ENCODE data around the gene PPP1R16B. TPM values are rescaled to one million over a fixed set of nuclear protein-coding genes. Genes with fewer than 3 reads are reported as not detected.

The PPP1R16B gene
- total RNA-seq, 1 donor from 2014 or later = 109 TPM

DNA sequence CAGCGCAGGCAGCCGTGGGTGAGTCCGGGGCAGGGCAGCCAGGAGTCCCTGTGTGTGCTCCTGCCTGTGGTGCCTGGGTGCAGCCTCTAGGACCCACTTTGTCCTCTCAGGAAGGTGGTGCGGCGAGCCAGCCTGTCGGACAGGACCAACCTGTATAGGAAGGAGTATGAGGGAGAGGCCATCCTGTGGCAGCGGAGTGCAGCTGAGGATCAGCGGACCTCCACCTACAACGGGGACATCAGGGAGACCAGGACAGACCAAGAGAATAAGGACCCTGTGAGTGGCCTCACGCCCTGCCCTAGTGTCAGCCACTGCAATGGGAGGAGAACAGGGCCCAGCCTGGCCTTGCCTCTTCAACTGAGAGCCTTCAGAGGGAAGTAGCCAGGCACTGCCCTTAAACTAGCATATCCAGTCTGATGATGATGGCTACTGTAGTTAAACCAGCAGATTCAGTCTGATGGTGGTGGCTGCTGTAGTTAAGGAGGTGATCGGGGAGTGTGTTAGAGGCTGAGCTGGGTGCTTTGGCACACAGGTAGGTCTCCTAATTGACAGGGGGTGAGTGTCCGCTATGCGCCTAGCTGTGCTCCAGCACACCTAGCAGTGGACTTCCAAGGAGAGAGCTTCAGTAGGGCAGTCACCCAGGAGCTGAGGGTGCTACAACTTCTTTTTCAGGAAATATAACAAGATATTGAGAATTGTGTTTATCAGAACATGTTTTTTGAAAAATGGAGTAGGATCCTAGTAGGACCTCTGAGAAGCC lies 102.6 kb downstream of the PPP1R16B start:
- Mint-ChIP-seq H3K36me3 (ENCODE audit: low read depth) (peaks cover 83% of the 10 kb centered on the region), H3K4me3 (ENCODE audit: low read depth) (no peak overlapping the region)
- intact Hi-C loops (cut with micrococcal nuclease) = no loop called here

DNA sequence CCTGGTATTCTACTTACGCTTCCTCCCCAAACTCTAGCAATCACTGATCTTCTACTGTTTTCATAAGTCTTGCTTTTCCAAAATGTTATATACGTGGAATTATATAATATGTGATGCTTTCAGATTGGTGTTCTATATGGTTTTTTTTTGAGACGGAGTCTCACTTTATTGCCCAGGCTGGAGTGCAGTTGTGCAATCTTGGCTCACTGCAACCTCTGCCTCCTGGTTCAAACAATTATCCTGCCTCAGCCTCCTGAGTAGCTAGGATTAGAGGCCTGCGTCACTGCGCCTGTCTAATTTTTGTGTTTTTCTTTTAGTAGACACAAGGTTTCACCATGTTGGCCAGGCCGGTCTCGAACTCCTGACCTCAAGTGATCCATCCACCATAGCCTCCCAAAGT lies 109.9 kb downstream of the PPP1R16B start:
- intact Hi-C loops (cut with micrococcal nuclease) = no loop called here
- Mint-ChIP-seq H3K27me3 (ENCODE audit: low read depth) (no peaks in the 10 kb centered on the region), H3K27ac (no peak overlapping the region), H3K9me3 (no peaks in the 10 kb centered on the region), H3K36me3 (ENCODE audit: low read depth) (peaks cover 69% of the 10 kb centered on the region), H3K4me3 (ENCODE audit: low read depth) (no peak overlapping the region), H3K4me1 (ENCODE audit: low read depth) (no peaks in the 10 kb centered on the region)
- no peak for DNase-seq (ENCODE audit: low spot score)

More for the DNA sequence above, 102.6 kb downstream of the PPP1R16B start:
- no peaks in the 10 kb centered on the region for H3K4me1 Mint-ChIP-seq (ENCODE audit: low read depth)
- peaks cover 11% of the 10 kb centered on the region for H3K9me3 Mint-ChIP-seq
- H3K27ac Mint-ChIP-seq = peak overlapping the region; percentile 1
- DNase-seq (ENCODE audit: low spot score) = no peak
- H3K27me3 Mint-ChIP-seq (ENCODE audit: low read depth) = no peaks in the 10 kb centered on the region

DNA sequence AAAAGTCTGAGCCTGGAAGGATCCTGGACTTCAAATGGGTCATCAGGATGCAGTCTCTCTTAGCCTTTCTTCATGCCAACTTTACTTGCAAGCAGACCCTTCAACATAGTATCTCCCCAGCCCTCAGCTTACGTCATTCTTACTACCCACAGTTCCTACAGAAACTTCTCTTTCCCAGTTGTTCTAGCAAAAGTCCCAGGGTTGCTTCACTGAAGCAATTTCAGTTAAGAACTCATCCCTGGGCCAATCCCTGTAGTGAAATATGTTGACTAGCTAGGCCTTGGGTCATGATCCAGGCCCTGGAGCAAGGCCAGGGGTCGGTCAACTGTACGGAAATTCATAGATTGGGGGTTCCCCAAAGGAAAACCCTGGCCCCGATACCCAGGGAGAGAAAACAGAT lies 112.2 kb downstream of the PPP1R16B start:
- Mint-ChIP-seq H3K36me3 (ENCODE audit: low read depth) (peaks cover 64% of the 10 kb centered on the region), H3K4me1 (ENCODE audit: low read depth) (no peaks in the 10 kb centered on the region), H3K4me3 (ENCODE audit: low read depth) (no peak overlapping the region), H3K27ac (no peak overlapping the region), H3K9me3 (no peaks in the 10 kb centered on the region), H3K27me3 (ENCODE audit: low read depth) (no peaks in the 10 kb centered on the region)
- intact Hi-C loops (cut with micrococcal nuclease) = no loop called here
- DNase-seq (ENCODE audit: low spot score) = no peak

DNA sequence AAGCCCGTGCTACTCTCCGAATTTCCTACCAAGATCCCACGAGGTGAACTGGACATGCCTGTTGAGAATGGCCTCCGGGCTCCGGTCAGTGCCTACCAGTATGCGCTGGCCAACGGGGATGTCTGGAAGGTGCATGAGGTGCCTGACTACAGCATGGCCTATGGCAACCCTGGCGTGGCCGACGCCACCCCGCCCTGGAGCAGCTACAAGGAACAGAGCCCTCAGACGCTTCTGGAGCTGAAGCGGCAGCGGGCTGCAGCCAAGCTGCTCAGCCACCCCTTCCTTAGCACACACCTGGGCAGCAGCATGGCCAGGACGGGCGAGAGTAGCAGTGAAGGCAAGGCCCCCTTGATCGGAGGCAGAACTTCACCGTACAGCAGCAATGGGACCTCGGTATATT lies 112.7 kb downstream of the PPP1R16B start:
- Mint-ChIP-seq H3K9me3 (no peaks in the 10 kb centered on the region), H3K36me3 (ENCODE audit: low read depth) (peaks cover 61% of the 10 kb centered on the region), H3K4me1 (ENCODE audit: low read depth) (no peaks in the 10 kb centered on the region), H3K27ac (no peak overlapping the region), H3K27me3 (ENCODE audit: low read depth) (no peaks in the 10 kb centered on the region), H3K4me3 (ENCODE audit: low read depth) (no peak overlapping the region)
- DNase-seq (ENCODE audit: low spot score) = no peak
- intact Hi-C loops (cut with micrococcal nuclease) = no loop called here

DNA sequence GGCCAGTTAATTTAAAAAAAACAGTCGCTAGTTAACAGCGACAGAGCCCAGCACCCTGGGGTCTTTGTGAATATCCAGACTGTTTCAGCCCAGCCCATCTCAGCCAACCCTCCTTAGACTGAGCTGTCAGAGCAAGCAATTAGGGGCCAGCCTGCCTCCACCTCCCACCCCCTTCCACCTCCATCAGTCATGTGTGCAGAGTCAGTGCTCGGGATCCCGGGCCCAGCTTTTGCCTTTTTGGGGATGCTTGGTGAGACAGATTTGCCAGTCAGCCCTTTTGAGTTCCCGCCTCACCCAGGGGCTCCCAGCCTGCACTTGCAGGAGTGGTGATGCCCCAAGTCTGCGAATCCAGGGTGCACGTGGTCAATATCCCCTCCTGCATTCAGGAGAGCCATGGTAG lies 114.2 kb downstream of the PPP1R16B start:
- Mint-ChIP-seq H3K27me3 (ENCODE audit: low read depth) (no peaks in the 10 kb centered on the region), H3K4me1 (ENCODE audit: low read depth) (no peaks in the 10 kb centered on the region), H3K4me3 (ENCODE audit: low read depth) (no peak overlapping the region), H3K36me3 (ENCODE audit: low read depth) (peaks cover 52% of the 10 kb centered on the region), H3K27ac (no peak overlapping the region), H3K9me3 (no peaks in the 10 kb centered on the region)
- intact Hi-C loops (cut with micrococcal nuclease) = no loop called here
- no peak for DNase-seq (ENCODE audit: low spot score)

DNA sequence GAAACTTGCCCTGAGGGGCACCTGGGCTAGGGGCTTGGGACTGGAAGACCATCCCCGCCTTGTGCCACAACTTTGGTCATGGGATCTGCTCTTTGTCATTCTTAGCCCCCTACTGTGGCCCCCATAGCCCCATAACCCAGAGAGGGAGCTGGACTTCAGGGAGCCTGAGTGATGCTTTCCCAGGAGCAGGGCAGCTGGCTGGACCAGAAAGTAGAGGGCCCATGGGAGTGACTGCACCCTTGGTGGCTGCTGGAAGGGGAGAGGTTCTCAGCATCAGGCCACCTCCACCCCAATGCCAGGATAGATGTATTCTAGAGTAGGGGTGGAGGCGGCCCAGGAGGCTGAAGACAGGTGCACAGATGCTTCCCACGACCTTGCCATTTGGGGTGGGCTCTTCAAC lies 114.9 kb downstream of the PPP1R16B start:
- Mint-ChIP-seq H3K9me3 (no peaks in the 10 kb centered on the region), H3K27ac (no peak overlapping the region), H3K4me1 (ENCODE audit: low read depth) (no peaks in the 10 kb centered on the region), H3K4me3 (ENCODE audit: low read depth) (no peak overlapping the region), H3K27me3 (ENCODE audit: low read depth) (no peaks in the 10 kb centered on the region), H3K36me3 (ENCODE audit: low read depth) (peaks cover 45% of the 10 kb centered on the region)
- DNase-seq (ENCODE audit: low spot score) = no peak
- intact Hi-C loops (cut with micrococcal nuclease) = no loop called here

DNA sequence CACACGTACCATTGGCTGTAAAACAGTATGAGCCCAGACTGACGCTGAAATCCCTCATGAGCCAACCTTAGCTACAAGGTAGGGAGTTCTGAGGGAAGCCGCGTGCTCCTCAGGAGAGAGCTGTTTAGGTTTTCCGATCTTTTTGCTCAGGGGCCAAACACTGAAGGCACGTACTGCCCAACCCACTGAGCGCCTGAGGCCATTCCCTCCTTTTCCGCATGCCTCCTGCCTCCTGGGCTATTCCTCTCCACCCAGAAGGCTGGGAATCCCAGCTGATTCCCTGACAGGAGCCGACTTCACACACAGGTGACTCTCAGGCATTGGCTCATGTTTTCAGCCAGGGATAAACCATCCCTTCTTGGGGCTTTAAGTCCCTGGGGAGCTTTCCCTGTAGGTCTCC lies 115.4 kb downstream of the PPP1R16B start:
- peaks cover 40% of the 10 kb centered on the region for H3K36me3 Mint-ChIP-seq (ENCODE audit: low read depth)
- DNase-seq (ENCODE audit: low spot score) = no peak
- H3K9me3 Mint-ChIP-seq = no peaks in the 10 kb centered on the region
- H3K27ac Mint-ChIP-seq = no peak overlapping the region
- H3K27me3 Mint-ChIP-seq (ENCODE audit: low read depth) = no peaks in the 10 kb centered on the region
- intact Hi-C loops (cut with micrococcal nuclease) = no loop called here
- no peaks in the 10 kb centered on the region for H3K4me1 Mint-ChIP-seq (ENCODE audit: low read depth)
- no peak overlapping the region for H3K4me3 Mint-ChIP-seq (ENCODE audit: low read depth)

DNA sequence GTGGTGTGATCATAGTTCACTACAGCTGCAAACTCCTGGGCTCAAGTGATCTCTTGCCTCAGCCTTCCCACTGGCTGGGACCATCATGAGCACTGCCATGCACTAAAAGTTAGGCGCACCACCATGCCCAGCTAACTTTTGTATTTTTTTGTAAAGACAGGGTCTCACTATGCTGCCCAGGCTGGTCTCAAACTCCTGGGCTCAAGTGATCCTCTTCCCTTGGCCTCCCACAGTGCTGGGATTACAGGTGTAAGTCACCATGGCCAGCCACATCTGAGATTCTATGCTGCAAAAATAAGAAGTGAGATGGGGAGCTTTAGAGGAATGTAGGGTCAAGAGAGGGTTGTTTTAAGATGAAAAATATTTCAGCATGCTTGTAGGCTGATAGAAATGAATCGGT lies 119.2 kb downstream of the PPP1R16B start:
- intact Hi-C loops (cut with micrococcal nuclease) = no loop called here
- Mint-ChIP-seq H3K4me1 (ENCODE audit: low read depth) (peaks cover 14% of the 10 kb centered on the region), H3K4me3 (ENCODE audit: low read depth) (no peak overlapping the region)

DNA sequence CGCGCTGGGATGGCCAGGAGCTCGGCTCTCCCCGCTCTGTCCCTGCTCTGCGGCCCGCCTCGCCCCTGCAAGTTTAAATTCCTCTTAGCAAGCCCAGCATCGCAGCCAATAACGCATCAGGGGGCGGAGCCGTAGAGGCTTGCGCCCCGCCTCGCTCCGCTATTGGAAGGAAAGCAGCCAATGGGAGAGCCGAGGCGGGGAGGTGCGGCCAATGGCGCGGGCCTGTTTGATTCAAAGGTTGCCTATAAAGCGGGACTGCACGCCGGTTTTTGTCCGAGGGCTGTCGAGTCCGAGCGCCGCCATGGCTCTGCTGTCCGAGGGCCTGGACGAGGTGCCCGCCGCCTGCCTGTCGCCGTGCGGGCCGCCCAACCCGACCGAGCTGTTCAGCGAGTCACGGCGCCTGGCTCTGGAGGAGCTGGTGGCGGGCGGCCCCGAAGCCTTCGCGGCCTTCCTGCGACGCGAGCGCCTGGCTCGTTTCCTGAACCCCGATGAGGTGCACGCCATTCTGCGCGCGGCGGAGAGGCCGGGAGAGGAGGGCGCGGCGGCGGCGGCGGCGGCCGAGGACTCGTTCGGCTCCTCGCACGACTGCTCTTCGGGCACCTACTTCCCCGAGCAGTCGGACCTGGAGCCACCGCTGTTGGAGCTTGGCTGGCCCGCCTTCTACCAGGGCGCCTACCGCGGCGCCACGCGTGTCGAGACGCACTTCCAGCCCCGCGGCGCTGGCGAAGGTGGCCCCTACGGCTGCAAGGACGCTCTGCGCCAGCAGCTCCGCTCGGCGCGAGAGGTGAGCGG lies 120.8 kb downstream of the PPP1R16B start, which contains the start of gene FAM83D:
TSS of gene FAM83D (plus strand) at position 276 of the 792 bp plus-strand sequence. CDS start at position 302, 26 bp downstream.
- peak; percentile 96 for DNase-seq (ENCODE audit: low spot score)
- H3K27ac Mint-ChIP-seq = peak within 1 kb of the TSS; percentile 65
- peaks cover 28% of the 10 kb centered on the region for H3K36me3 Mint-ChIP-seq (ENCODE audit: low read depth)
- H3K9me3 Mint-ChIP-seq = no peaks in the 10 kb centered on the region
- H3K27me3 Mint-ChIP-seq (ENCODE audit: low read depth) = no peaks in the 10 kb centered on the region
- peaks cover 26% of the 10 kb centered on the region for H3K4me1 Mint-ChIP-seq (ENCODE audit: low read depth)
- intact Hi-C loops (cut with micrococcal nuclease) = loop anchor here (1.0 kb wide), 4 partner anchors 36 to 280 kb away; partner anchors contain the start of gene DHX35
- H3K4me3 Mint-ChIP-seq (ENCODE audit: low read depth) = peak within 1 kb of the TSS; percentile 81

More for the DNA sequence above, 119.2 kb downstream of the PPP1R16B start:
- Mint-ChIP-seq H3K27me3 (ENCODE audit: low read depth) (no peaks in the 10 kb centered on the region), H3K27ac (peak overlapping the region; percentile 2), H3K36me3 (ENCODE audit: low read depth) (peaks cover 32% of the 10 kb centered on the region), H3K9me3 (no peaks in the 10 kb centered on the region)
- DNase-seq (ENCODE audit: low spot score) = no peak

DNA sequence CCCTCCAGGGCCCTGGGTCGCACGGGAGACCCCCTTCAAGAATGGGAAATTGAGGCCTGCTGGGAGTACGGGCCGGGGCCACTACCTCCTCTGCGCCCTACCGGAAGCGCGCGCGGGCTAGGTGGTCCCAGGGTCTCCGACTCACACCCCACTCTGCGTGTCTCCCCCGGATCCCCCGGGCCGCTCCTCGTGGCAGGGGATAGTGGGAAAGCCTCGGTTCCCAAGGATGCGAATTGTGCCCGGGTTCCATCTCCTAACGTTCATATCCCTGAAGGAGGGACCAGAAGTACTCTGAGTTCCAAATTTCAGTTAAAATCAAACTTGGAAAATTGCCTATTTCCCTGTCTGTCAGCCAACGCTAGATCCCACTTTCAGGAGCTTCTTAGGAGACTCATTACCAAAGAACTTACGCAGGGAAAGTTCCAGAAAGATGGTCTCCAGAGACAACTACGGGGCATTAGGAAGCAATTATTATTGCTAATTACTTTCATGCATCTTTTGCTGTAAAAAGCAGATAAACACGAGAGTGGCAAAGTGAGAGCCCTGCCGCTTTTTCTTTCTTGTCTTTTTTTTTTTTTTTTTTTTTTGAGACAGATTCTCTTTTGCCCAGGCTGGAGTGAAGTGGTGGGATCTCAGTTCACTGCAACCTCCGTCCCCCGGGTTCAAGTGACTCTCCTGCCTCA lies 121.6 kb downstream of the PPP1R16B start:
- Mint-ChIP-seq H3K27ac (peak overlapping the region; percentile 65), H3K36me3 (ENCODE audit: low read depth) (peaks cover 23% of the 10 kb centered on the region), H3K27me3 (ENCODE audit: low read depth) (no peaks in the 10 kb centered on the region), H3K4me3 (ENCODE audit: low read depth) (peak overlapping the region; percentile 81), H3K9me3 (no peaks in the 10 kb centered on the region), H3K4me1 (ENCODE audit: low read depth) (peaks cover 31% of the 10 kb centered on the region)
- intact Hi-C loops (cut with micrococcal nuclease) = loop anchor here (1.0 kb wide), 4 partner anchors 35 to 281 kb away; partner anchors contain the start of gene DHX35
- DNase-seq (ENCODE audit: low spot score) = no peak

DNA sequence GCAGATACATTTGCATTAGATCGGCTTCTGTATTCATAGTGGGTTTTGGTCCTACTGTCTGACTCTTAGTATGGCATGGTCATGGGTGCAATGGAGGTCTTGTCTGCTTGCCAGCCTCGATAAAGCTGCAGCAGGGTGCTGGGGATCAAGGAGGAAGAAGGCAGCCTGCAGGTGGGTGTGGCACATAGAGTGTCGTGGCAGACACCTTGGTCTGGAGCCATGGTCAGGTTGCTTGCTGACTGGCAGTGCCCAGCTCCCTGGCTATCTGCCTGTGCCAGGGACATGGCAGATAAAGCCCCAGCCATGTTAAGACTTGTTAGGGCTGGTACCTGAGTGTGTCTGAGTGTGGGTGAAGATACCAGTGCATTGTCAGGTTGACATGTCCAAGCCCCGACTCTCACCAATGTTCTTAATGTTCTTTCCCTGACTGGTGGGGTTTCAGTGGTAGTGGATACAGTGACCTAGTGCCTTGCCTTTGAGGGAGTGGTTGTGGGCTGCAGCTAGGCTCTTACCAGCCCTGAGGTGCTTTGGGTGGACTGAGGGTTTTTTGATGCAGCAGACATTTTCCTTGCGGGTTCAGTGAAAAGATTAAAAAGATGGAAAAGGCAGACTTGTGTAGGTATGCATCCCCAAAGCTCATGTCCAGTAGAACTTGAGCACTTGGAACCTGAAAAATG lies 122.5 kb downstream of the PPP1R16B start:
- H3K4me3 Mint-ChIP-seq (ENCODE audit: low read depth) = peak overlapping the region; percentile 81
- H3K9me3 Mint-ChIP-seq = no peaks in the 10 kb centered on the region
- peaks cover 38% of the 10 kb centered on the region for H3K4me1 Mint-ChIP-seq (ENCODE audit: low read depth)
- no peak for DNase-seq (ENCODE audit: low spot score)
- peak overlapping the region; percentile 58 for H3K27ac Mint-ChIP-seq
- peaks cover 24% of the 10 kb centered on the region for H3K36me3 Mint-ChIP-seq (ENCODE audit: low read depth)
- no peaks in the 10 kb centered on the region for H3K27me3 Mint-ChIP-seq (ENCODE audit: low read depth)
- intact Hi-C loops (cut with micrococcal nuclease) = no loop called here

DNA sequence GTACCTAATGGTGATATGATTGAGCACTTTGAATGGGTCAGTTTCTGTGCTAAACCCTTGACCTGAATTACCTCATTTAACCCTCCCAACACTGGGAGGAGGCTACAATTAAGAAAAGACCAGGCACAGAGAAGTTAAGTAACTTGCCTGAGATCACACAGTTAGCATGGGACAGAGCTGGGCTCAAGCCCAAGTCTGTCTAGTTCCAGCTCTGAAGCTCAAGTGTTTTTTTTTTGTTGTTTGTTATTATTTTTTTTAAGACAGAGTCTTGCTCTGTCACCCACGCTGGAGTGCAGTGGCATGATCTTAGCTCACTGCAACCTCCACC lies 124.7 kb downstream of the PPP1R16B start:
- no peaks in the 10 kb centered on the region for H3K9me3 Mint-ChIP-seq
- DNase-seq (ENCODE audit: low spot score) = no peak
- H3K36me3 Mint-ChIP-seq (ENCODE audit: low read depth) = peaks cover 29% of the 10 kb centered on the region
- peaks cover 46% of the 10 kb centered on the region for H3K4me1 Mint-ChIP-seq (ENCODE audit: low read depth)
- intact Hi-C loops (cut with micrococcal nuclease) = no loop called here
- no peaks in the 10 kb centered on the region for H3K27me3 Mint-ChIP-seq (ENCODE audit: low read depth)
- no peak overlapping the region for H3K27ac Mint-ChIP-seq
- H3K4me3 Mint-ChIP-seq (ENCODE audit: low read depth) = no peak overlapping the region

Measured in activated T-helper 2 cell treated with anti-CD3 and anti-CD28 coated beads, Interferon-gamma antibody, Interleukin-2, Interleukin-4, amounts not matched to agents 10 μg/mL and 5 μg/mL and 100 μg/mL, durations not matched to agents 14 hours and 24 hours and 36 hours (primary cell).